Activated CD4-positive, alpha-beta T cell treated with anti-CD3 and anti-CD28 coated beads, Interleukin-2, amount 10 ng/mL, durations not matched to agents 7 days and 5 days (primary cell): ENCODE measurements around the gene DHRS2. TPM values are rescaled to one million over a fixed set of nuclear protein-coding genes. Genes with fewer than 3 reads are reported as not detected.

Source experiments
- CTCF ChIA-PET: fragments of 350-600 bp; sonication (Branson Sonifier 250); formaldehyde crosslinking; loops from one replicate; lab custom pipeline; 2021; ENCODE audit warnings: antibody characterized with exemption; lab: Charles Lee
- POLR2A ChIA-PET: fragments of 350-600 bp; sonication (Branson Sonifier 250); formaldehyde crosslinking; loops from one replicate; lab custom pipeline; 2021; ENCODE audit warnings: antibody characterized with exemption; lab: Charles Lee
- DNase-seq: peaks from one replicate; pipeline ENCODE4 v3.0.0-alpha.2; 2020
- H3K27ac Mint-ChIP-seq: one replicate; pipeline ENCODE4 v1.8.0; 2021; ENCODE audit warnings: mild to moderate bottlenecking, moderate library complexity, mixed read lengths
- H3K27me3 Mint-ChIP-seq: one replicate; pipeline ENCODE4 v1.8.0; 2021; ENCODE audit warnings: mixed read lengths
- H3K36me3 Mint-ChIP-seq: one replicate; pipeline ENCODE4 v1.8.0; 2021; ENCODE audit warnings: low read depth, mixed read lengths
- H3K4me1 Mint-ChIP-seq: one replicate; pipeline ENCODE4 v1.8.0; 2021; ENCODE audit warnings: mixed read lengths
- H3K4me3 Mint-ChIP-seq: one replicate; pipeline ENCODE4 v1.8.0; 2021; ENCODE audit warnings: mild to moderate bottlenecking, moderate library complexity, mixed read lengths
- H3K9me3 Mint-ChIP-seq: one replicate; pipeline ENCODE4 v1.8.0; 2021; ENCODE audit warnings: mixed read lengths
- total RNA-seq, 2 experiments: library from RNA; stranded (reverse); gene quantifications; one replicate each; pipeline ENCODE4 v1.2.3, GENCODE V29; 2021

Gene DHRS2
- total RNA-seq, 2 experiments from 2014 or later, result 0.44 to 0.50 TPM

DNA sequence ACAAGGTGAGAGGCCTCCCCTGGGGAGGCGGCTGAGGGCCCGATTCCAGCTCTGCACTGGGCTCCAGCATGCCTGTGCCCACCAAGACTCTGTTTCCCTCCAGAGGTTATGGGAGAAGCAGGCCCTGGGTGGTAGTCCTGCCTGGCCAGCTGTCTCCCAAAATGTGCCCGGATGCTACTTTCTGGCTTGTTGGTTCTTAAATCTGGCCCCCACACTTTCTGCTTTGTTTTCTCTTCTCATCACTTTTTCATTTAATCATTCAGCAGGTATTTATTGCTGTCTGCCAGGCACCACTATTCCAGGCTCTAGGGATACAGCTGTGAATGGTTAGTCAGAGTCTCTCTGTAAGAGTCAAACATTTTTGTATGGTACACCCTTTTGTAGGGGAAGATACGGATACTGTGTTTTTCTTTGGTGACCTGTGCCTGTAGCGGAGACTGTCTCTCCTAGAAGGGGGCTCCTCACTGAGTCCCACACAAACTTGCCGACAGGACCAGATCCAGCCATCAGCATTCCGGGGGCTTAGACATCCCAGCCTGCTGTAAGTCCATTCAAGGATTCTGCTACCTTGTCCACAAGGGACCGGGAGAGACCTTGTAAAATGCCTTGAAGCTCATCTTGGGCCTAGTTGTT, 3.8 kb downstream of the DHRS2 start:
- H3K27me3 Mint-ChIP-seq, result no peaks in the 10 kb centered on the region
- DNase-seq, result no peak
- CTCF ChIA-PET, result interaction anchor here (1.6 to 2.6 kb wide), 2 partner anchors 8 to 10 kb away, joined by 6 to 11 read pairs; no protein-coding TSS in a partner anchor
- POLR2A ChIA-PET, result no interaction called here
- H3K27ac Mint-ChIP-seq, result no peak overlapping the region
- no peaks in the 10 kb centered on the region for H3K36me3 Mint-ChIP-seq
- no peaks in the 10 kb centered on the region for H3K9me3 Mint-ChIP-seq
- H3K4me3 Mint-ChIP-seq, result no peak overlapping the region
- H3K4me1 Mint-ChIP-seq, result no peaks in the 10 kb centered on the region

DNA sequence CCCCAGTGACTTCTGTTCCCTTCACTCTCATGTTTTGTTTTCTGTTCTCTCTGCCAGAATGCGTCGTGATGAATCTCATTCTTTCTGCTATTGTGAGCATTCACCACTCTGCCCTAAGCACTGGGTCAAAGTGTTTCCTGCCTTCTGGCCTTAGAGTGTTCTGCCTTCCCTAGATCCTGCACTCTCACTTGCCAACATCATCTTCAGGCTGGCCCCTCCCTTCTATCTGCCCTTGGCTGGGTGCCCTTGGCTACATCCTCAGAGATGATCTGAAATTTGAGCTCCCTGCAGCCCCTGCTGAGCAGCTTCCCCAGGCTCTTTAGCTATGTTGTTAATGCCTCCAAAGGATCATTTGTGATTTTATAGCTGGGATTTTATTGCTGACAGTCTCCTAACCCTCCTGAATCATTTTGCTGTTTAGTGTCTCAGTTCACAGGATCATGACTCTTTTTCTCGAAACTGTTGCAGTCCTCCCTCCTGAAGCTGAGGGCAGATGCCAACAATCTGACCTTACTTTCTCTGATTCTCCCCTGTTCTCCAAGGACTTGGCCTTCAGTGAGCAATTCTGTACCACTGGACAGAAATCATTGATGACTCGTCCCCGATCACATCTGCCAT, 4.5 kb downstream of the DHRS2 start:
- Mint-ChIP-seq H3K4me1 (no peaks in the 10 kb centered on the region), H3K36me3 (no peaks in the 10 kb centered on the region), H3K9me3 (no peaks in the 10 kb centered on the region), H3K27me3 (no peaks in the 10 kb centered on the region), H3K27ac (no peak overlapping the region), H3K4me3 (no peak overlapping the region)
- POLR2A ChIA-PET, result no interaction called here
- CTCF ChIA-PET, result interaction anchor here (0.7 to 2.6 kb wide), 3 partner anchors 9 to 13 kb away, joined by 6 to 11 read pairs (median 6); no protein-coding TSS in a partner anchor
- no peak for DNase-seq

DNA sequence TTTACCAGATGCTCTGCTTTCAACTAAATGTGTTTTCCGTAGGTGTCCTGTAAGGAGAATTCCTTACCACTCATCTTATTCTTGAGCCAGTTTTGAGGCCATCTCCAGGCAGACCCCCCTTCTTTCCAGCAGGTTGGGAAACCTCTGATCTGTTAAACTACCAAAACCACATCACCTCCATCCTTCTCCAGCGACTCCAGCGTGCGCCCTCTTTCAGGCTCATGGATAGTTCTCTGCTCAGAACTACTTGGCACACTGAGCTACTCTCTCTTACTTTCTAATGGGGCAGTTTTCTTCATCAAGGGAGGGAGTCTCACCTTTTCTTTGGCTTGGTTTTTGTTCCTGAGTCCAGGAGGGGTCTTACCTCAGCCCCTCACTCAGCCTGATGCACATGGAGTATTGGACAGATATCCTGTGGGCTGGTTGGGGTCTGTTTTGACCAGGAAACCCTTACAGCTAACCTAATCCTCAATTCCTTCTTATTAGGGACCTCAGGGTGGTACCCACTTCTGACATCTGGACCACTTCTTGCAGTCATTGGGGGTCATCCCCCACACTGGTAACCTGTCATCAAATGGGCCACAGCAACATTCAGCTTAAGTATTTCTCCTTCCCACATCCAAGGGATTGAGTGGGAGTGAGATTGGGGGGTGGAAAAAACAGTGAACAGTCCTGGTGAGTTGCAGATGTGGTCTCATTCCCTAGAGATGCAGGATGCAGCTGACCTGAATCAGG, 5.2 kb downstream of the DHRS2 start:
- ChIA-PET CTCF (interaction anchor here (0.7 to 2.6 kb wide), 3 partner anchors 9 to 14 kb away, joined by 6 to 11 read pairs (median 6); no protein-coding TSS in a partner anchor), POLR2A (no interaction called here)
- Mint-ChIP-seq H3K4me3 (no peak overlapping the region), H3K9me3 (no peaks in the 10 kb centered on the region), H3K4me1 (no peaks in the 10 kb centered on the region), H3K27ac (no peak overlapping the region), H3K36me3 (no peaks in the 10 kb centered on the region), H3K27me3 (no peaks in the 10 kb centered on the region)
- DNase-seq, result no peak

DNA sequence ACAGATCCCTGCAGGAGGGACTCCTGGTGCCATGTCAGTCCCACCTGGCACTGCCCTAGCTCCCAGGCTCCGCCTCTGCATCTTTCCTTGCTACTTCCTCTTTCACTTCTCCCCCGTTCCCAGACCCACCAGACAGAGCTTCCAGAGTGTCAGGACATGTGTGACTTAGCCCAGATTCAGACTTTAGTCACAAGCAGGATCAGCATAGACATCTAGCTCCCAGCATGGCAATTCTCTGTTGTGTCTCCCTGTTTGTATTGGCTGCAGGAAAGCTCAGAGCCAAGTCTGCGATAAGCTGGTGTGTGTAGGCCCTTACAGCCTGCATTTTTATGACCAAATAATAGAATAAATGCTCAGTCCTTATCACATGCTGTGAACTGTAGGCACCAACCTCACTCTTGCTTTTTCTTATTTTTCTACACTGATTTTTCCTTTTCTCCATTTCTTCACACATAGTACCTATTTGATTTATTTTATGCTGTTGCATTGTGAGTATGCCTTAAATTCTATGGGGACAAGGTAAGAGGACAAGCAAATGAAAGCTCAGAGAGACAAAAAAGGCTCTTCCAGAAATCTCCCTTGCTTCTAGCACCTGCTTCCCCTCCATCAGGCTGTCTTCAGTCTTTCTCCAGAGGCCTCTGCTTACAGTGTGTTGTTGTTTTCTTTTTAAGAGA, 5.9 kb downstream of the DHRS2 start:
- Mint-ChIP-seq H3K4me3 (no peak overlapping the region), H3K4me1 (no peaks in the 10 kb centered on the region), H3K9me3 (no peaks in the 10 kb centered on the region), H3K27ac (no peak overlapping the region), H3K36me3 (no peaks in the 10 kb centered on the region), H3K27me3 (no peaks in the 10 kb centered on the region)
- ChIA-PET CTCF (interaction anchor here (1.6 to 2.6 kb wide), 2 partner anchors 10 to 12 kb away, joined by 6 to 11 read pairs; no protein-coding TSS in a partner anchor), POLR2A (no interaction called here)
- DNase-seq, result no peak

DNA sequence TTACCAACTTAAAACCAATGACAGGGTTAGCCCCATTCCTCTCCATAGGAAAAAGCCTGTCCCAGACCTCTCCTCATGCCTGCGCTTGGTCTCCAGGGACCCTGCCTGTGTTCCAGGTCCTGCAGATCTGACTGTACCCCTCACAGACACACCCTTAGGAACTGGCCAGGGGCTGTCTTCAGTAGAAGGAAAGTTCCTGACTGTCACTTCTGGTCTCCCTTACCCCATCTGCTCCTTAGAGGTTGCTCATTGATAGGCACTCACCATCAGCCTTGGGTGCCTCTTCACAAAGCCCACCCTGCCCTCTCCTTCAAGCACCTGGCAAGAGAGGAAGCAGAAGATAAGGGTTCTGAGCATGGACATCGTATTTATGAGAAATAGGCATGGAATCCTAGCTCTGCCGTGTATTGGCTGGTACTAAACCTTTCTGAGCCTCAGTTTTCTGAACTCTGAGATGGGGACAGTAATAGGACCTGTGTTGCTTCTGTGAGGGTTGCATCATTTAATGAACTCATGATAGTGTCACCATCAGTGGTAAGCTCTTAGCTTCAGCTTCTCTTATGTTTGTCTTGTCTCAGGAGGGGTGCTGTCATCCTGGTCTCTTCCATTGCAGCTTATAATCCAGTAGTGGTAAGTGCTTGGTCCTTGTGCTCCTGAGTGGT, 7.5 kb downstream of the DHRS2 start:
- H3K4me1 Mint-ChIP-seq, result no peaks in the 10 kb centered on the region
- H3K36me3 Mint-ChIP-seq, result no peaks in the 10 kb centered on the region
- H3K27me3 Mint-ChIP-seq, result no peaks in the 10 kb centered on the region
- H3K9me3 Mint-ChIP-seq, result no peaks in the 10 kb centered on the region
- CTCF ChIA-PET, result interaction anchor here (0.9 to 1.1 kb wide), 2 partner anchors 10 to 12 kb away, joined by 3 to 5 read pairs; no protein-coding TSS in a partner anchor
- H3K27ac Mint-ChIP-seq, result no peak overlapping the region
- no peak overlapping the region for H3K4me3 Mint-ChIP-seq
- DNase-seq, result no peak
- POLR2A ChIA-PET, result no interaction called here

DNA sequence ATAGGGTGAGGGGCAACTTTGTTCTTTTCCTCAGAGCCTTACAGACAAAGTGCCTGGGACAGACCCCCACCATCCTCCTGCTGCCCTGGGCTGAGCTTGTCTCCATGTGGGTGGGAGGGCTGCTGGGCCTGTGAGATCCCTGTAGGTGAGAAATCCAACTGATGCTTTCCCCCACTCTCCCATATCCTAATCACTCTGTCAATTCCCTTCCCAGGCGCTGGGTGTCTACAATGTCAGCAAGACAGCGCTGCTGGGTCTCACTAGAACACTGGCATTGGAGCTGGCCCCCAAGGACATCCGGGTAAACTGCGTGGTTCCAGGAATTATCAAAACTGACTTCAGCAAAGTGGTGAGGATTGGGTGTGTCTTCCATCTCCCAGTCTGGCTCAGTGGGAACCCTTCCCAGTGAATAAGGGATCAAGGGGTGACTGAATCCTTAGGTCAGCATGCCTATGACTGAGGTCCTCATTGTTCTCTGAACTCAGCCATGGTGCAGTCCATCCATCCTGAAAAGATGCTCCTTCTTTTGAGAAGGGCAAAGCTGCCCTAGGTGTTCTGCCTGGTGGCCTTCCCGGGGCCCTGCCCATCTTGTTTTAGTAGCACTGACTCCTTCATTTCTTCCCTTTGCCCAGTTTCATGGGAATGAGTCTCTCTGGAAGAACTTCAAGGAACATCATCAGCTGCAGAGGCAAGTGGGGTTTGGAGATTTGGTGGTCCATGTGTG, 8.2 kb downstream of the DHRS2 start:
- POLR2A ChIA-PET, result no interaction called here

DNA sequence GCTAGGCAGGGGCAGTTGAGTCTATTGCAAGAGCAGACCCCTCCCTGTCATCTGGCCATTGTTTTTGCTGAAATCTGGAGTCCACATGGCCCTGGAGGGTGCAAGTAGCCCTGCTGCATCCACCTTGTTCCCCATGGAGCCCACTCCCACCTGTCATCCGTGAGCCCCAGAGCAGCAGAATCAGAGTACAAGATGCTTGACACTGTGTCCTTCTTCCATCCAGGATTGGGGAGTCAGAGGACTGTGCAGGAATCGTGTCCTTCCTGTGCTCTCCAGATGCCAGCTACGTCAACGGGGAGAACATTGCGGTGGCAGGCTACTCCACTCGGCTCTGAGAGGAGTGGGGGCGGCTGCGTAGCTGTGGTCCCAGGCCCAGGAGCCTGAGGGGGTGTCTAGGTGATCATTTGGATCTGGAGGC, 8.8 kb downstream of the DHRS2 start:
- DNase-seq, result no peak
- no peak overlapping the region for H3K27ac Mint-ChIP-seq
- no peaks in the 10 kb centered on the region for H3K27me3 Mint-ChIP-seq
- H3K9me3 Mint-ChIP-seq, result no peaks in the 10 kb centered on the region
- POLR2A ChIA-PET, result no interaction called here
- CTCF ChIA-PET, result interaction anchor here (0.7 kb wide), 1 partner anchor 13 kb away, joined by 5 read pairs; no protein-coding TSS in a partner anchor
- H3K4me3 Mint-ChIP-seq, result no peak overlapping the region
- no peaks in the 10 kb centered on the region for H3K36me3 Mint-ChIP-seq
- H3K4me1 Mint-ChIP-seq, result no peaks in the 10 kb centered on the region

More for the DNA sequence above, 8.2 kb downstream of the DHRS2 start:
- no peak for DNase-seq
- CTCF ChIA-PET, result interaction anchor here (0.9 to 1.1 kb wide), 2 partner anchors 10 to 12 kb away, joined by 3 to 5 read pairs; no protein-coding TSS in a partner anchor
- Mint-ChIP-seq H3K4me3 (no peak overlapping the region), H3K27me3 (no peaks in the 10 kb centered on the region), H3K27ac (no peak overlapping the region), H3K36me3 (no peaks in the 10 kb centered on the region), H3K9me3 (no peaks in the 10 kb centered on the region), H3K4me1 (no peaks in the 10 kb centered on the region)

DNA sequence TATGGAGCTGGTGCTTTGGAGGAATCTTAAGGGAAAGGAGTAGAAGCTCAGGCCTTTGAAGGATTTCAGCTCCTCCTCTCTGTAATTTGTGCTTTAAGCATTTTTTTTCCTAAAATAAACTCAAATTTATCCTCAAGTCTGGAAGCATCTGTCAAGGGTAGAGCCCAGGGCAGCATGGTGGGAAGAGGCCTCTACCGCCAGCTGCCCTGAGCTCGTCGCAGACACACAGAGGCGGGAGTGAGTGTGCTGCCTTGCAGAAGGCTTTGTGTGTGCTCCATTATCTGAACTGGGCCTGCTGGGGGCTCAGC, 9.3 kb downstream of the DHRS2 start:
- Mint-ChIP-seq H3K27me3 (no peaks in the 10 kb centered on the region), H3K9me3 (no peaks in the 10 kb centered on the region), H3K4me1 (no peaks in the 10 kb centered on the region), H3K4me3 (no peak overlapping the region), H3K36me3 (no peaks in the 10 kb centered on the region), H3K27ac (no peak overlapping the region)
- POLR2A ChIA-PET, result no interaction called here
- CTCF ChIA-PET, result interaction anchor here (0.7 kb wide), 1 partner anchor 14 kb away, joined by 5 read pairs; no protein-coding TSS in a partner anchor
- no peak for DNase-seq

DNA sequence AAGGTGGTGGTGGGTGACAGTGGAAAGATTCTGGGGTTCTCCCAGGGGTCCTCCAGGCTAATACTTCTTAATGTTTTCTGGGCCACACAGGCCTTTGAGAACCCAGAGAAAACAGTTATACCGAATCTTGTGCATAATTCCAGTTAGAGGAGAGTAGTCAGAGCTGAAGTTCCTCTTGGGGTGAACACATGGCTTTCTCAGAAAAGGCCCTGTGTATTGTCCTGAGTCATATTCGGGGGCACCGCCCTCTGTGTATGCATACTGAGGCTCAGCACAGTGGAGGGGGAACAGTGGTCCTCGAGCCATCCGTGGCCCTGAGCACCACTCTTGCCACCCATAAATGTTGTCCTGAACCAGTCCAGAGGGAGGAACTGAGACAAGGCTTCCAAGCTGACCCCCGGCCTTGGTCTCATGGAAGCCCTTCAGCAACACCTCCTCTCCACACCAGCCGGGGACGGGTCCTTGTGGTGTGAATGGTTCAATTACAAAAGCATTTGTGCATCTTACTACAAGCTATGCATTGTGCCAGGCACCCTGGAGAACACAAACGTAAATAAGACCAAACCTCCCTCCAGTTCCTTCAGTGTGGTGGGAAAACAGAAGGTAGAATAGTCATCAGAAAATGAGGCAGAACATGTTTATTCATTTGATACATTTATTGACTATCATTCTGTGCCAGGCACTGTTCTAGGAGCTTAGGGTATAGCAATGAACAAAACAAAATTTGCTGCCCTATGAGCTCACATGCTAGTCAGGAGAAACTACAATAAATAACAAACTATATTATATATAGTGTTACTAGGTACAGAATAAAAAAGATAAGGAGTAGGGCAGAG, 9.9 kb downstream of the DHRS2 start:
- Mint-ChIP-seq H3K27ac (no peak overlapping the region), H3K4me1 (no peaks in the 10 kb centered on the region), H3K27me3 (no peaks in the 10 kb centered on the region), H3K9me3 (no peaks in the 10 kb centered on the region), H3K36me3 (no peaks in the 10 kb centered on the region), H3K4me3 (no peak overlapping the region)
- ChIA-PET POLR2A (no interaction called here), CTCF (no interaction called here)
- DNase-seq, result no peak

DNA sequence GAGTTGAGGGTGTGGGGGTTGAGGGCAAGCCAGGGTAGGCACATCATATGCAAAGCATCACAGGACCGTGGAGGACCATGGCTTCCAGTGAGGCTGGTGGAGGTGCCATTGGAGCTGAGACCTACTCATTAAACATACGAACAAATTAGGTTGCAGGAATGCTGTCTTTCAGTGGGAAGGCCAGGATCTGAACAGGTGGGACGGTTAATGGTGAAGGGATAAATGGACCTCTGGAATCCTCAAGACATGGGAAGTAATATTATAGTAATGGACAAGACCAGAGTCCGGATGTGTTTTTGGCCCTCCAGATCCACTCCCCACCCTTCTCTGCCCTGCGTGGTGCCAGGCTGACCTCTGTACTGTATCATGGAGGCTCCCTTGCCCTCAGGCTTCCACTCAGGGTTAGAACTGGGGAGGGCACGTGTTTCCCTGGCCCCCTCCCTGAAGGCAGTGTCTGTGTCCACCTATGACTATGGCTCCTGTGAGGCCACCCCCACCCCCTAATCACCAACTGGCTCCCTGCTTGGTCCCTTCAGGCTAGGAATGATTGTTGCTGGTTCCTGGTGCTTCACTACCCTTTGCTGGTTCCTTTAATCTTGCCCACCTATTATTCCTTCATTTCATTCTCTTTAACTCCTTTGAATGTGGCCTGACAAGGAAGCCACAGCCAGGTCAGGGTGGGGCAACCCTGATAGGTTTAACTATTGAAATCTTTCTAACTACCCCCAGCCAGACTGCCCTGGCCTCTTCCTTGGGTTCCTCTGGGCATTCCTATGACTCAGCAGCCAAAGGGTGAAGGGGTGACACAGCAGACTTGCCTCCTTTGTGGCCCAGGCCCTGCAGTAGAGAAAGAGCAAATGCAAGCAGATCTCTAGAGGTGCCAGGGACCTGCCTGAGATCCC, 10.7 kb downstream of the DHRS2 start:
- H3K4me1 Mint-ChIP-seq, result no peaks in the 10 kb centered on the region
- no peak for DNase-seq
- no peaks in the 10 kb centered on the region for H3K9me3 Mint-ChIP-seq
- H3K36me3 Mint-ChIP-seq, result no peaks in the 10 kb centered on the region
- H3K4me3 Mint-ChIP-seq, result no peak overlapping the region
- CTCF ChIA-PET, result interaction anchor here (0.7 kb wide), 1 partner anchor 9 kb away, joined by 3 read pairs; no protein-coding TSS in a partner anchor
- no peak overlapping the region for H3K27ac Mint-ChIP-seq
- H3K27me3 Mint-ChIP-seq, result no peaks in the 10 kb centered on the region
- POLR2A ChIA-PET, result no interaction called here
